Fibroblast of the conjunctiva (primary cell): Measurements from ENCODE around the gene L1CAM.
A peak's percentile ranks its signal among the peaks of the same experiment; 100 is the strongest.

Experiments used
- DNase-seq: peaks from one replicate; pipeline ENCODE4 v3.0.0-alpha.2; 2010; ENCODE audit warnings: low read depth

The L1CAM gene

DNA sequence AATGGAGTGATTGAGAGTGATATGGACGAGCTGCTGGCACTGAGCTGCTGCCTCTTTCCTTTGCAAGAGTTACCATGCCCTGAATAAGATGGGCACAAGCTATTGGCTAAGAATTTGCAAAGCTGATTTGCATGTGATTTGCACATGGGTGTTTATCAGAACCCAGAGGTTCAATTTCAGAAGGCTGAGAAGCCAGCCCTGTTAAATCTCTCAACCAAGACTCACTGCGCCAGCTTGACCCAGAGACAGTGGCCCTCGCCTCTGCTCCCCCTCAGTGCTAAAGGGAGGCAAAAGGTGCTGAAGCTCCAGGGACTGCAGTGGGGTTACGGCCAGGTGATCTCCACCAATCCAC is 39.4 kb upstream of the L1CAM start:
- DNase-seq = no peak

DNA sequence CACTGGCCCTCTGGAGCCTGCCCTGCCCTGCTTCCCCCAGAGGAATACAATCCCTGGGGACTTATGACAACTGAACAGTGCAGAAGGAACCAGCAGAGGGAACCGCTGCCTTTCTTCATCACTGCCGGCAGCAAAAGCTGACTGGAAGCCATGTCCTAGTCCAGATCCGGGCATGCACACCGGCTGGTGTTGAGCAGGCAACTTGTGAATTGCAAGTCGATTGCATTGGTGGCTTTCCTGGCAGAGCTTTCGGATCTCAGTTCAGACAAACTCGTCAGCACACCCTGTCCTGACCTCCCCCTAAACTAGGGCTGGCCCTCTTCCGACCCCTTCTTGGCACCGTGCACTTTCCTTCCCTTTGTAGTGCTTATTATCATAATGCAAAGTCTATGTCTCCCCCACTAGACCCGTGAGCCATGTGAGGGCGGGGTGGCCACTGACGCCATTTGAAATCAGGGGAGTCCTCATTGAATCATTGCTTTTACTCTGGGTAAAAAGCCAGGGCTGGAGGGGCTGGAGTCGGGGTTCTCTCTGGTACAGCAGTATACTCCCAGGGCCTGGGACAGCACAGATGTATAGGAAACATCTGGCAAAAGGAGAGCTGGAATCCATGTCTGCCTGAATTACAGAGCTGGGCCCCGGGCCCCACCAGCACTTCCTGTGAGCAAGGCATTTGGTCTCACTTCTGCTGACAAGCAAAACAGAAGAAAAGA is 38.3 kb upstream of the L1CAM start:
- DNase-seq = peak; percentile 38

DNA sequence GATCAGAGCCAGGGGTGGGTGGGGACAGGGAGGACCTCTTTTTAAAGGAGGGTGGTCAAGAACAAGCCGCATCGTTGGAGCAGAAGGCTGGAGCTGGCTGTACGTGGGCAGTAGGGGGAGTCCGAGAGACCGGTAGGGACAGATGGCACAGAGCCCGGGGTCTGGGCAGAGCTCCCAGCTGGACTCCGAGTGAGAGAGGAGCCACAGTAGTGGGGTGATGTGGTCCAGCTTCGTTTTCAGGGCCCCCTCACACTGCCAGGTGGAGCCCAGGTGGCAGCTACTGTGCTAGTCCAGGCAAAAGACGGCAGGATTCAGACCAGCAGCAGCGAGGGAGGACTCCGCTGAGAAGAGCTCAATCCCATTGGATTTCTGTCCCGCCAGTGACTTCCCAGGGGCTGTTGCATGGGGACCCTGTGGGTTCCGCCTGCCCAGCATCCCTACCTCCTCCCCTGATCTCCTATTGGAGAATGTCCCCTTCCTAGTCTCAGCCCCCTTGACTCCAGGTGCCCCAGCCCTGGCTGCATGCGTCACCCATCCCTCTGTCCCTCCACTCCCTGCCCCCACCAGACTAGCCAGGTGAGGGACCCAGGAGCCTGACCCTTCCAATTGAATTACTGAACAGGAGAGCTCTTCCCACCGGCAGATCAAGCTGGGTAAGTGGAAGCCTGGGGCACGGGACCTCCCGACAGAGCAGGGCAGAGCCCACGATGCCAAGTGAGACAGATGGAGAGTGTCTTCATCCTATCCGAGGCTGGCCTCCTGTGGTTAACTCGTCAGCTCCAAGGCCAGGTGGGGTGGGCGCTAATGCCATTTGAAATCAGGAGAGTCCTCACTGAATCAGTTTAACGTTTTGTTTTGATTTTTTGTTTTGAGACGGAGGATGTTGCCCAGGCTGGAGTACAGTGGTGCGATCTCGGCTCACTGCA is 37.2 kb upstream of the L1CAM start:
- DNase-seq = peak; percentile 55

DNA sequence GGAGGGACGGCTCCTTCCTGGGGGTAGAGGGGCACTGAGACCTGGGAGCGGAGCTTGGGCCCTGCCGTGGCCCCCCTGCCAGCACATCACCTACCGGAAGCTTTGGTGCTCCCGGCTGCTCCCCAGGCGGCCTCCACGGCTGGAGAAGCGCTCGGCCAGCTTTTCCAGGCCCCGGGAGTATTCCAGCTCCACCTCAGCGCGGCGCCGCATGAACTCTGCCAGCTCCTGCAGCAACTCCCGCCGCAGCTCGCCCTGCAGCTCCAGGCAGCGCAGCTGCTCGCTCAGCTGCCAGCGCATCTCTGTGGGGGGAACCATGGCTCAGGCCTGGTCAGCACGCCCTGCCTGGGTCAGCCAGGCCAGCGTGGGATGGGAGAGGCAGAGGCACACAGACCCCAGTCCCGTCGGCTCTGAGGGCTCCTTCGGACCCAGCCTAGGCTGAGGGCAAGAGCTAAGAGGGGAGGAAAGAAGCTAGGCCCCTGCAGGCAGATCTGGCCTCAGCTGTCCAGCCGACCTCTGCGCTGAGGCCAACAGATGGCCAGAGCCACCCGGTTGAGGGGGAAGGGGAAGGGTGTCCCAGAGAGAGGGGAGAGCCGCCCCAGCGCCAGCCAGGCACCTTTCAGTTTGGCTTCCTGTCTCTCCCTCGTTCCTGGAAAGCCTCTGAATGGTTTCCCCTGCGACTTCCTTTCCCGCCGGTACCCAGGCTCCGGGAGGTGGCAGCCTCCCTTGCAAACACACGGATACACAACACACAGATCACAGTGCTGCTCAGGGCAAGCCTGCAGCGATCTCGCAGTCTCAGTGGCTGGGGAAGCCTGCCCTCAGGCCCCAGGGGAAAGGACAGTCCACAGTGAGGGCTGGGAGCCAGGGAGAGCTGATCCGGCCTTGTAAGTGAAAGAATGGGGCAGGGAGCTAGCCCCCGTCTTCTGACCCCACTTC is 35.8 kb upstream of the L1CAM start:
- DNase-seq = no peak

DNA sequence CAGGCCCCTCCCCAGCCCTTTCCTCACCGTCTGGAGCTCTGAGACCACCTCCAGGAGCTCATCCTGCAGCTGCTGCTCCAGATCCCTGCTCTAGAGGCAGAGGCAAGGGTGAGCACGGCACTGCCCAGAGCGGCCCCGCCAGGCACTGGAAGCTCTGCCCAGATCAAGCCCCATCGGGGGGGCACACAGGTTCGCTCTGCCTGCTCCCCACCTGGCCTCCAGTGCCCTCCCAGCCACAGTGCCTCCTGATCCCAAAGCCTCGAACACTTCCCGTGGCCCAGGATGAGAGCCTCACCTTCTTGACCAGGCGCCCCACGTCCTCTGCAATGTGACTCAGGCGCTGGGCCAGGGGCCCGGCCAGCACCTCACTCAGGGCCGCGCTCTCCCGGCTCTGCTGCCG is 35.1 kb upstream of the L1CAM start:
- DNase-seq = no peak

DNA sequence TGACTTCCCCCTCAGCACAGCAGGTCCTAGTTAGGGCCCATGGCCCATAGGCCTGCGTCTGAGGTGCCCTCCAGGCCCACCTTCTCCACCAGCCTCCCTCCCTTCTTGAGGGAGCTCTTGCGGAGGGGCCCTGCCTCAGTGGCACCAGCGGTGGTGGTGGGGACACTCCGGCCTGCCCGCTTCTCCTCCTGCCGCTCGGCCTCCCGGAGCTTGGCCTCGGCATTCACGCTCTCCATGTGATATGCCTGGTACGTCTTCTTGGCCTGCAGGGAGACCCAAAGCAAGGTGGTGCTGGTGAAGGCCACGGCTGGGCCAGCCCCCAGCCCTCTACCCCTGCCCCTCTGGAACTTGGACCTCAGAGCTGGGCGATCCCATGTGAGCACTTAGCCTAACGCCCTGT is 34.6 kb upstream of the L1CAM start:
- DNase-seq = no peak

DNA sequence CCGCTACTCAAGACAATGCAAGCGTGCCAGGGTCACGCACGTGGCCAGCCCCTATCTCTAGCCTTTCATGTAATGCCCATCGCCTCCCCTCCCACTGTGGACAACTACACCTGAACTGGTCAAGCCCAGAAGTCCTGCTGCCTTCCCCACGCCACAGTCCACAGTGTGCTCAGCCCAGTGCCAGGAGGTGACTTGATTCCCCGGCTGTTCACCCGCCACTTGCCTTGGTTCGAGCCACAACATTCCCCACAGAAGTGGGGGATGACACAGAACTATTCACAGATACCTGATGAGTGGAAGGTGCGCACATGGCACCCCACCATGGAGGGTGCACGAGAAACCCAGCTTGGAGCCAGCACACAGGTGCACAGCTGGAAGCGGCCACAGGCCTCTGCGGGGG is 33.3 kb upstream of the L1CAM start:
- DNase-seq = no peak

DNA sequence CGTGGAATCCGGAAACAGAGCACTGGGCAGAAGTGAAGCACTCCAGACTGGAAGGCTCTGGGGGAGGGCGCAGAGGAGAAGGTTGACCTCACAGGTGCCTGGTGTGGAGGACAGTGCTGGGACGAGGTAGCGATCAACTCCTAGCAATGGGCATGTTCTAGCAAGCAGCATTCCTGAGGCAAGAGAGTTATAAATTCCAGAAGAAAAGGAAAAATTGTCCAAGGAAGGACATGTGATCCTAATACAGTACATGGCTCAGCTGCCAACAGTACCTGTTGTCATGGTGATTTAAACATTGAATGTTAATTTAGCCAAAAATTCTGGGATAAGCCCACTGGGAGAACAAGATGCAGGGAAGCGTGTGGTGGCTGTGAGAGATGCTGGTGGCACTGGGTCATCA is 31.9 kb upstream of the L1CAM start:
- DNase-seq = no peak

DNA sequence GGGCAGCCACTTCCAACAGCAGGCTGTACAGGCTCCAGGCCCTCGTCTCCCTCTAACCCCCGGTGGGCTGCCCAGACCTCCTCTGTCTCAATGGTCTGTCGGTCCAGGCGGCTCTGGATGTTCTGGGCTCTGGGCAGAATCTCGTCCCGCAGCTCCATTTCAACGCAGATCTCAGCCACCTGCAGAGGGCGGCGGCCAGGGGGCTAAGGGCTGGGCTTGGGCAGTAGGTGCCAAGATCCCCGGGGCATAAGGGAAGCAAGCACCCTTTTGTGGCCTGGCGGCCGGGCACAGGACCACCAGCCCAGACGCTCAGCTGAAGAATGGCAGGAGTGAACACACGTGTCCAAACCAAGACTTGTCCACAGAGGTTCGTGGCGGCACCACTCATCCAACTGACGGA is 27.7 kb upstream of the L1CAM start:
- DNase-seq = no peak

DNA sequence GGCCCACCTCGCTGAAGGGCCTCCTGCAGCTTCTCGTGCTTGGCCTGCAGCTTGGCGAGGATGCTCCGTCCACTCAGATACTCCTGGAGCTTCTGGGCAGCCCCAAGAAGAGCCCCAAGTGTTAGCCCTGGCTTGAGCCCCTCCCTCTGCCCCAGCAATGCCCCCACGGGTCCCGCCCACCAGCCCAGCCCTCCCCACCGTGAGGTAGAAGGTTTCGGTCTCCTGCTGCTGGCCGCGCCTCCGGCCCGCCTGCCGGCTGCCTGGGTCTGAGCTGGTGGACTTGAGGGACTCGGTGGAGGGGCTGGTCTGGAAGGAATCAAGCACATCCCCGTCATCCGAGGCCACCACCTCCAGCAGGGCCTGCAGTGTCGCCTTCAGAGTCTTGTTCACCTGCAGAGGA is 27.2 kb upstream of the L1CAM start:
- no peak for DNase-seq

DNA sequence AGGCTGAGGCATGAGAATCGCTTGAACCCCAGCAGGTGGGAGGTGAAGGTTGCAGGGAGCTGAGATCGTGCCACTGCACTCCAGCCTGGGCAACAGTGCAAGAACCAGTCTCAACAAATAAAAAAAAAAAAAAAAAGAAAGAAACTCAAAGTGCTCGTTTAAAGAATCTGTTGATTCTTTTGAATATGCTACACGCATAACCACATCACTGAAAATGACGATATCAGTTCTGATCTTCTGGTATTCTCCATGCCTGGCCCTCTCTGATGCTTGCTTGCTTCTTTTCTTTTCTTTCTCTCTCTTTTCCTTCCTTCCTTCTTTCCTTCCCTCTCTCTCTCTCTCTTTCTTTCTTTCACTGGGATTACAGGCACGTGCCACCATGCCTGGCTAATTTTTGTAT is 25.8 kb upstream of the L1CAM start:
- no peak for DNase-seq

DNA sequence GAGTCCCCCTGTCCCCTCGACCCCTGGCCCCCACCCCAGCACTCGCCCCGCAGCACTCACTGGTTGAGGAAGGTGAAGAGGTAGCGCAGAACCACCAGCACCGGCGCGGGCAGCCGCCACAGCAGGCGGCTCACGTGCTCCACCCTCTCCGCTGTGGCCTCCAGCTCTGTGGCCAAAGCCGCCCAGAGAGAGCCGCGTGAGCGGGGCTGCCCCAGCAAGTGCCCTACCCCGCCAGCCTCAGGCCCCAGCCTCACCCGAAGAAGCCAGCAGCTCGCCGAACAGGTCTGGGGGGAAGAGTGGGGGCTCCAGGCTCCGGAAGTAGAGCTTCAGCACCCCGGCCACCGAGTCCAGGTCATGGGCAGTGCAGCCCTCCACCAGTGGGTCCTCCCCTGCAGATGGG is 24.5 kb upstream of the L1CAM start:
- no peak for DNase-seq

DNA sequence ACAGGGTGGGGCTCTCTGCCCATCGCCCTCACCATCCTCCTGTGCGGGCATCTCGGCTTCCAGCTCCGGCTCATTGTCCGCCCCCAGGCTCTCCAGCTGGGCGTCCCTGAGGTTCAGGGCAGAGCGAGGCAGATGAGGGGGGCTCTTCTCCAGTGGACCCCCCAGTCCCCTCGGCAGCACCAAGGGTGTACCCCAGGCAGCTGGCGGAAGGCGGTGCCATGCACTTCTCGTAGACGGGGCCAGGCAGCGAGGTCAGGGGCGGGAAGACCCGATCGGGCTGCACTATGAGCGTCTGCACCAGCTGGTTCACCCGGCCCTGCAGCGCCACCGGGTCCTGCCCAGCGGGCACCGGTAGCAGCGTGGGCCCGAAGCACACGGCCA is 24.0 kb upstream of the L1CAM start:
- DNase-seq = no peak

DNA sequence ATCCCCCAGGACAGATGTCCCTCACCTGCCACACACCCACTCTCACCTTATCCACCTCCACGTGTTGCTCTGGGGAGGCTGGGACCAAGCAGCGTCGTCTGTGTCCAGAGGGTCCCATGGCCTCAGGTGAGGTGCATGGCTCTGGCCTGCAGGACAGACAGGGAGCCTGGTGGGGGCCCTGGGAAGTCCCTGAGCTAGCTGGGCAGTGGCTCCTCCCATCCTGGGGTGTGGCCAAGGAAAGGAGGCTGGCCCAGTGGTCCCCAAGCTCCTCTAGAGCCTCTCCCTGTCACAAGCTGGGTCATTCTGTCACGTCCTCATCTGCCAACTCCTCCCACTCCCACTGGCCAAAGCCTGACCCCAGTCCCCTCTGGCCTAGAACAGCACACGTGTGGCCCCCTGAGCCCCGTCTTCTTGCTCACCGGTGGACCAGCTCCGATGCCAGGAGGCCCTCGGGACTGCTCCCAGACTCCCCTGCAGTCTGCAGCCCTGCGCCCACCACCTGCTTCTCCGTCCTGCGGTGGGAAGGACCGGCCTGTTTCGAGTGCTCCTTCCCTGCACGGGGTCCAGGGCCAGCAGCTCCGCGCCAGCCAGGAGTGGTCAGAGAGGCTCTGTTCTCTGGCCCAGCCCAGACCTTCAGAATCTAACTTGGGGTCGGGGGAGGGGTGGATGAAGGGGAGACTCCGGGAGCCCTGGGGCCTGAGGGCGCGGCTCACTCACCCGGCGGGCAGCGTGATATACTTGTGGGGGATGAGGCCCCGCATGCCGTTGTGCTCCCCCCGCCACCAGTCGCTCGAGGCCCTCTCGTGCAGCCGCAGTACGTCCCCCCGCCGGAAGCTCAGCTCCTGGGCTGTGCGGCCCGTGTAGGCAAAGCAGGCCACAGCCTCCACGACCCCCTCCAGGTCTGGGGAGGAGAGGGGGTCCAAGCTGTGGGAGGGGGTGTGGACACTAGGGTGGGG is 23.3 kb upstream of the L1CAM start:
- DNase-seq = no peak

DNA sequence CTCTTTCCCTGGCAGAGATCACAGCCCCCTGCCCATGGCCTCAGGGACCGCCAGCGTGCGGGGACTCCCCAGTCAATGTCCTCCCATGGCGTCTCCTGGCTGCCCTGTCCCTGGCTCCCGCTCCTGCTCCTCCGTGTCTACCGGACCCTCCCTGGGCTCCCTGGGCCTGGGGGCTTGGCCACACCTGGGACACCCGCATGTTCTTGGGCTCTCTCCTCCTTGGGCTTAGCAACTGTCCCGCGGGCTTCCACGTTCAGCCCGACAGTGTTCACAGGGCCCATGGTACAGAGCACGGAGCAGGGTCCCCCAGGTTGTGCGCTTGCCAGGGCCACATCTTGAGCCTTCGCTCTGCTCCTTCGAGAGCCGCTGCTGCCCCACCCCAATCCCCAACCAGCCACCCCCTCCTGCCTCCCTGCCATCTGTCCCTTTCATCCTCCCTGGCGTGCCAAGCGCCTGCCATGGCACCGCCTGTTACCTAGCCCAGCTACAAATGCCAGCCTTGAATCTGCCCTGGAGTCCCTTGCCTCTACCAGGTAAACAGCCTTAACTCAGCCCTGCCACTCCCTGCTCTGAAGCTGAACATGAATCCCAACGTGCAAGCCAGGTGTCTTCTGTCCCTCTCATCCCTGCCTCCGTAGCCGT is 22.4 kb upstream of the L1CAM start:
- DNase-seq = no peak

DNA sequence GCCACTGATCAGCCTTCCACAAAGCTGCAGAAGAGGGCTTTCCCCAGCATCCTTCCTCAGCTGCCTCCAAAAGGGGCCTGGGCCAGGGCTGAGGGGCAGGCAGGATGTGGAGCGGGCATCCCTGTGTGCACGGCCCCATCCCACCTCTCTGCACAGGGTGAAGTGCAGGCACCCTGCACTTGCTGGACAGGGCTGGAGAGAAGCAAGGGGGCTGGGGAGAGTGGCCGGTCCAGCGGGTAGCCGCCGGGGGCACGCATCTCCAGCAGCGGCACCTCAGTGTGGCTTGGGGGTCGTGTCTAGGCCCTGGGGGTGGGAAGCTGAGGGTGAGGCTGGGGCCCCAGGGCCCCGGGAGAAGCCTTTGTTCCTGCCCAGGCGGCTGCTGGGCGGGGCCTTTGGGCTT is 21.5 kb upstream of the L1CAM start:
- no peak for DNase-seq

DNA sequence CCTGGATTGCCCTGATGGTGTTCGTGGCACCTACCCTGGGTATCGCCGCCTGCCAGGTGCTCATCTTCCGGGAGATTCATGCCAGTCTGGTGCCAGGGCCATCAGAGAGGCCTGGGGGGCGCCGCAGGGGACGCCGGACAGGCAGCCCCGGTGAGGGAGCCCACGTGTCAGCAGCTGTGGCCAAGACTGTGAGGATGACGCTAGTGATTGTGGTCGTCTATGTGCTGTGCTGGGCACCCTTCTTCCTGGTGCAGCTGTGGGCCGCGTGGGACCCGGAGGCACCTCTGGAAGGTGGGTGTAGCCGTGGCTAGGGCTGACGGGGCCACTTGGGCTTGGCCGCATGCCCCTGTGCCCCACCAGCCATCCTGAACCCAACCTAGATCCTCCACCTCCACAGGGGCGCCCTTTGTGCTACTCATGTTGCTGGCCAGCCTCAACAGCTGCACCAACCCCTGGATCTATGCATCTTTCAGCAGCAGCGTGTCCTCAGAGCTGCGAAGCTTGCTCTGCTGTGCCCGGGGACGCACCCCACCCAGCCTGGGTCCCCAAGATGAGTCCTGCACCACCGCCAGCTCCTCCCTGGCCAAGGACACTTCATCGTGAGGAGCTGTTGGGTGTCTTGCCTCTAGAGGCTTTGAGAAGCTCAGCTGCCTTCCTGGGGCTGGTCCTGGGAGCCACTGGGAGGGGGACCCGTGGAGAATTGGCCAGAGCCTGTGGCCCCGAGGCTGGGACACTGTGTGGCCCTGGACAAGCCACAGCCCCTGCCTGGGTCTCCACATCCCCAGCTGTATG is 20.3 kb upstream of the L1CAM start:
- no peak for DNase-seq

DNA sequence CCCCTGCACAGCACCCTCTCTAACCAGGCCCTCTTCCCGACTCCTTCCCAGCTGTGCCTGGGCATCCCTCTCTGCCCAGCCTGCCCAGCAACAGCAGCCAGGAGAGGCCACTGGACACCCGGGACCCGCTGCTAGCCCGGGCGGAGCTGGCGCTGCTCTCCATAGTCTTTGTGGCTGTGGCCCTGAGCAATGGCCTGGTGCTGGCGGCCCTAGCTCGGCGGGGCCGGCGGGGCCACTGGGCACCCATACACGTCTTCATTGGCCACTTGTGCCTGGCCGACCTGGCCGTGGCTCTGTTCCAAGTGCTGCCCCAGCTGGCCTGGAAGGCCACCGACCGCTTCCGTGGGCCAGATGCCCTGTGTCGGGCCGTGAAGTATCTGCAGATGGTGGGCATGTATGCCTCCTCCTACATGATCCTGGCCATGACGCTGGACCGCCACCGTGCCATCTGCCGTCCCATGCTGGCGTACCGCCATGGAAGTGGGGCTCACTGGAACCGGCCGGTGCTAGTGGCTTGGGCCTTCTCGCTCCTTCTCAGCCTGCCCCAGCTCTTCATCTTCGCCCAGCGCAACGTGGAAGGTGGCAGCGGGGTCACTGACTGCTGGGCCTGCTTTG is 19.6 kb upstream of the L1CAM start:
- no peak for DNase-seq
